Breast epithelium (tissue), 3 donors: ENCODE results near the gene DCUN1D3.

Experiments
- POLR2A ChIP-seq: fragments of 450-650 bp; IDR thresholded peaks from one replicate; pipeline ENCODE4 v1.6.1; 2016; ENCODE audit warnings: antibody characterized with exemption, mild to moderate bottlenecking, moderate library complexity
- TF ChIP-seq, protein P1 (sequence below), 3 donors: fragments of 450-650 bp; IDR thresholded peaks; one replicate each; pipeline ENCODE4 v1.5.1; 2016 to 2017; ENCODE audit warnings: antibody characterized with exemption in 3 of 3, mild to moderate bottlenecking in 3 of 3, moderate library complexity in 3 of 3

DNA sequence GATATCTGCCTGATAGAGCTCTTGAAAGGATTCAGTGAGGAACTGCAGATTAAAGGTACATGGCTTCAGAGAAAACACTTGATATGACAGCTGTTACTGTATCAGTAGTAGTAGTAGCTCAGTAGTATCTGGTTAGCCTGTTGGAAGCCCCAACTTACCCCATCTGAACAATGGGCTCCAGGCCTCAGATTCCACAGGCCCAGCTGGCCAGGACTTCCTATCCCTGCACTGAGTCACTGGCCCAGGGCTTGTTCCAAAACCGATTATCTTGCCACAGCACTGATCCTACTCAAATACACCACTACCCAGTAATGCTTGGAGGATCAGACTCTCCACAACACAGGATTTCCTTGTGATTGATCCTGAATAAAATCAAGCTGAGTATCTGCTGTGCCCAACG lies 32.6 kb downstream of the DCUN1D3 start:
- TF ChIP-seq, protein P1, sequence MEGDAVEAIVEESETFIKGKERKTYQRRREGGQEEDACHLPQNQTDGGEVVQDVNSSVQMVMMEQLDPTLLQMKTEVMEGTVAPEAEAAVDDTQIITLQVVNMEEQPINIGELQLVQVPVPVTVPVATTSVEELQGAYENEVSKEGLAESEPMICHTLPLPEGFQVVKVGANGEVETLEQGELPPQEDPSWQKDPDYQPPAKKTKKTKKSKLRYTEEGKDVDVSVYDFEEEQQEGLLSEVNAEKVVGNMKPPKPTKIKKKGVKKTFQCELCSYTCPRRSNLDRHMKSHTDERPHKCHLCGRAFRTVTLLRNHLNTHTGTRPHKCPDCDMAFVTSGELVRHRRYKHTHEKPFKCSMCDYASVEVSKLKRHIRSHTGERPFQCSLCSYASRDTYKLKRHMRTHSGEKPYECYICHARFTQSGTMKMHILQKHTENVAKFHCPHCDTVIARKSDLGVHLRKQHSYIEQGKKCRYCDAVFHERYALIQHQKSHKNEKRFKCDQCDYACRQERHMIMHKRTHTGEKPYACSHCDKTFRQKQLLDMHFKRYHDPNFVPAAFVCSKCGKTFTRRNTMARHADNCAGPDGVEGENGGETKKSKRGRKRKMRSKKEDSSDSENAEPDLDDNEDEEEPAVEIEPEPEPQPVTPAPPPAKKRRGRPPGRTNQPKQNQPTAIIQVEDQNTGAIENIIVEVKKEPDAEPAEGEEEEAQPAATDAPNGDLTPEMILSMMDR (IDR thresholded peaks at IDR 0.05), result no peak
- no peak for TF ChIP-seq POLR2A
